ENCODE results near the gene S100A16. TPM values are rescaled to one million over a fixed set of nuclear protein-coding genes. Genes with fewer than 3 reads are reported as not detected.
"Not testable (repeated sequence)": the region's sequence is repeated elsewhere in the genome, so short reads cannot be mapped to it uniquely, and the experiment has no call there.

S100A16 gene
- total RNA-seq, 6 donors from 2014 or later, result 33.5 to 133 (median 55.7) TPM

DNA sequence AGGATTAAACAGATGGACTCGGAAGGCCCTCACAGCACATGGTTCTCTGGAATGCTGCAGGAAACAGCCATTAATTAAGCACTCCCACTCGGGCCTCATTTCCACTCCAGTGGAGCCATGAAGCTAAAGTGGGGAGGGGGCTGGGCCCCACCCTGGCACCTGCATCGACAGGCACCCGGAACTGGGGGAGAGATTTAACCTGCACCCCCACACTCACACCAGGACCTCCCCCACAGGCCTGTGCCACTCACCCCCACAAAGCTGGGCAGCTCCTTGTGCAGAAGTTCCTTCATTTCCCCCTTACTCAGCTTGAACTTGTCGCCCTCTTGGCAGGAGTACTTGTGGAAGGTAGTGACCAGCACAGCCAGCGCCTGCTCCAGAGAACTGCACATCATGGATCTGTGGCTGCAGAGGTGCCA, 49.4 kb downstream of the S100A16 start:
- WGBS, 2 donors, result 73 to 75% methylated on average over 6 of the region's 6 CpGs
- H3K27ac ChIP-seq, result no peak overlapping the region
- no peak overlapping the region for H3K4me3 ChIP-seq
- H3K4me1 ChIP-seq, result peaks cover 35 to 42% (median 39%) of the 10 kb centered on the region in 4 donors
- H3K27me3 ChIP-seq, result no peaks in the 10 kb centered on the region
- DNase-seq (no peak), ATAC-seq (ENCODE audit: low FRiP score in 2 of 2) (no peak)
- no peak for TF ChIP-seq POLR2A (IDR thresholded peaks at IDR 0.05)
- no peak for TF ChIP-seq EP300 (IDR thresholded peaks at IDR 0.05)
- TF ChIP-seq, protein P1, sequence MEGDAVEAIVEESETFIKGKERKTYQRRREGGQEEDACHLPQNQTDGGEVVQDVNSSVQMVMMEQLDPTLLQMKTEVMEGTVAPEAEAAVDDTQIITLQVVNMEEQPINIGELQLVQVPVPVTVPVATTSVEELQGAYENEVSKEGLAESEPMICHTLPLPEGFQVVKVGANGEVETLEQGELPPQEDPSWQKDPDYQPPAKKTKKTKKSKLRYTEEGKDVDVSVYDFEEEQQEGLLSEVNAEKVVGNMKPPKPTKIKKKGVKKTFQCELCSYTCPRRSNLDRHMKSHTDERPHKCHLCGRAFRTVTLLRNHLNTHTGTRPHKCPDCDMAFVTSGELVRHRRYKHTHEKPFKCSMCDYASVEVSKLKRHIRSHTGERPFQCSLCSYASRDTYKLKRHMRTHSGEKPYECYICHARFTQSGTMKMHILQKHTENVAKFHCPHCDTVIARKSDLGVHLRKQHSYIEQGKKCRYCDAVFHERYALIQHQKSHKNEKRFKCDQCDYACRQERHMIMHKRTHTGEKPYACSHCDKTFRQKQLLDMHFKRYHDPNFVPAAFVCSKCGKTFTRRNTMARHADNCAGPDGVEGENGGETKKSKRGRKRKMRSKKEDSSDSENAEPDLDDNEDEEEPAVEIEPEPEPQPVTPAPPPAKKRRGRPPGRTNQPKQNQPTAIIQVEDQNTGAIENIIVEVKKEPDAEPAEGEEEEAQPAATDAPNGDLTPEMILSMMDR (IDR thresholded peaks at IDR 0.05), result no peak
- H3K9me3 ChIP-seq, result no peaks in the 10 kb centered on the region
- no peaks in the 10 kb centered on the region for H3K36me3 ChIP-seq

DNA sequence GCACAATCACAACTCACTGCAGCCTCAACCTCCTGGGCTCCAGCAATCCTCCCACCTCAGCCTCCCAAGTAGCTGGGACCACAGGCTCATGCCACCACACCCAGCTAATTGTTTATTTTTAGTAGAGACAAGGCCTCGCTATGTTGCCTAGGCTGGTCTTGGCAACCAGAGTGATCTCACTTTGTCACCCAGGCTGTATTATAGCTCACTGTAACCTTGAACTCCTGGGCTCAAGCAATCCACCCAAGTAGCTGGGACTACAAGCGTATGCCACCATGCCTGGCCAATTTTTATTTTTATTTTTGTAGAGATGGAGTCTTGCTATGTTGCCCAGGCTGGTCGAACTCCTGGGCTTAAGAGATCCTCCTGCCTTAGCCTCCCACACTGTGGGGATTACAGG, 50.9 kb downstream of the S100A16 start:
- H3K27me3 ChIP-seq; DNase-seq; H3K9me3 ChIP-seq; ATAC-seq (ENCODE audit: low FRiP score in 2 of 2); H3K36me3 ChIP-seq; H3K4me3 ChIP-seq: not testable (repeated sequence)
- peaks cover 21 to 27% (median 25%) of the 10 kb centered on the region in 4 donors for H3K4me1 ChIP-seq
- H3K27ac ChIP-seq, result peak overlapping the region in 1 of 4 donors; percentile 26
- WGBS, 2 donors, result 89 to 91% methylated on average over 3 of the region's 3 CpGs

DNA sequence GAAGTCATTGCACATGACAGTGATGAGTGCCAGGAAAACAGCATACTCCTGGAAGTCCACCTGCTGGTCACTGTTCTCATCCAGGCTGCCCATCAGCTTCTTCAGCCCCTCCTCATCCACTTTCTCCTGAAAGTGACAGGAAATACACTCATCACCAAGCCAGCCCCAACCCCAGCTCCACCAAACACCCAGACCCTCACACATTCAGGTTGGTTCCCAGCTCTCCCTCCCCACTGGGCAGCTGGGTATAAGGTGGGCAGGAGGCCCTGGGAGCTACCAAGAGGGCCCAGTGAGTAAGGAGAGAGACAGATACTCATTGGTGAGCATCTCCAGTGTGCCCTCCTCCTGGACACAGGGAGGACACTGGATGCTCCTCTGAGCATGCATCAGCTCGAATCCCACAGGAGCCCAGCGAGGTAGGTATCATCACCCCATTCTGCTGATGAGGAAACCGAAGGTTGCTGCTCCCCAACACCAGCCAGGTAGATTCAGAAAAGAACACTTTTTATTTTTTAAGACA, 51.4 kb downstream of the S100A16 start:
- TF ChIP-seq EP300 (IDR thresholded peaks at IDR 0.05) (no peak), POLR2AphosphoS5 (IDR thresholded peaks at IDR 0.05) (no peak), POLR2A (IDR thresholded peaks at IDR 0.05) (no peak)
- TF ChIP-seq, protein P1 (IDR thresholded peaks at IDR 0.05), result no peak
- no peaks in the 10 kb centered on the region for H3K27me3 ChIP-seq
- ATAC-seq (ENCODE audit: low FRiP score in 2 of 2), result no peak
- H3K36me3 ChIP-seq, result no peaks in the 10 kb centered on the region
- no peak for DNase-seq
- peak overlapping the region in 2 of 4 donors; percentile 41 to 61 for H3K27ac ChIP-seq
- no peaks in the 10 kb centered on the region for H3K9me3 ChIP-seq
- 92 to 97% methylated on average over 3 of the region's 3 CpGs for WGBS, 2 donors
- peaks cover 16 to 22% (median 20%) of the 10 kb centered on the region in 4 donors for H3K4me1 ChIP-seq
- no peak overlapping the region for H3K4me3 ChIP-seq

GRCh38 chr1:153560771-153561465, 52.0 kb downstream of the S100A16 start:
- TF ChIP-seq POLR2AphosphoS5 (IDR thresholded peaks at IDR 0.05) (no peak), POLR2A (IDR thresholded peaks at IDR 0.05) (no peak), EP300 (IDR thresholded peaks at IDR 0.05) (no peak)
- H3K4me3 ChIP-seq, result no peak overlapping the region
- no peaks in the 10 kb centered on the region for H3K36me3 ChIP-seq
- peak overlapping the region in 1 of 4 donors; percentile 61 for H3K27ac ChIP-seq
- peaks cover 11 to 17% (median 14%) of the 10 kb centered on the region in 4 donors for H3K4me1 ChIP-seq
- H3K9me3 ChIP-seq, result no peaks in the 10 kb centered on the region
- ATAC-seq (ENCODE audit: low FRiP score in 2 of 2) (no peak), DNase-seq (no peak)
- 88 to 90% methylated on average over 10 of the region's 10 CpGs for WGBS, 2 donors
- no peaks in the 10 kb centered on the region for H3K27me3 ChIP-seq

DNA sequence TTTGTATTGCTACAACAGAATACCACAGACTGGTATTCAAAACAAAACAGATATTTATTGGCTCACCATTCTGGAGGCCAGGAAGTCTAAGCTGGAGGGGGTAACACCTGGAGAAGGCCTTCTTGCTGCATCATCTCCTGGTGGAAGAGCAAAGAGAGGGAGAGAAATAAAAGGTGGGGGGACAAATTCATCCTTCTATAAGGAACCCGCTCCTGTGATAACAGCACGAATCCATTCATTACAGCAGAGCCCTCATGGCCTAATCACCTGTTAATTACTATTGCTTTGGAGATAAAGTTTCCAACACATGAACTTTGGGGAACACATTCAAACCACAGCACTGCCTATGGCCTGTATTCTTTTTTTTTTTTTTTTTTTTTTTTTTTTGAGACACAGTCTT, 52.7 kb downstream of the S100A16 start:
- Histone ChIP-seq H3K4me1 (peaks cover 4 to 10% (median 8%) of the 10 kb centered on the region in 4 donors), H3K36me3 (no peaks in the 10 kb centered on the region), H3K9me3 (no peaks in the 10 kb centered on the region), H3K4me3 (no peak overlapping the region), H3K27me3 (no peaks in the 10 kb centered on the region), H3K27ac (no peak overlapping the region)
- no peak for TF ChIP-seq POLR2AphosphoS5 (IDR thresholded peaks at IDR 0.05)
- TF ChIP-seq, protein P1 (IDR thresholded peaks at IDR 0.05), result no peak
- TF ChIP-seq POLR2A (IDR thresholded peaks at IDR 0.05), result no peak
- TF ChIP-seq EP300 (IDR thresholded peaks at IDR 0.05), result no peak
- whole genome bisulfite sequencing, 2 donors, result 95 to 100% methylated on average over 2 of the region's 2 CpGs
- ATAC-seq (ENCODE audit: low FRiP score in 2 of 2), result no peak
- DNase-seq, result no peak

- TF ChIP-seq EP300 (IDR thresholded peaks at IDR 0.05) (no peak), POLR2AphosphoS5 (IDR thresholded peaks at IDR 0.05) (no peak), POLR2A (IDR thresholded peaks at IDR 0.05) (no peak)
- TF ChIP-seq, protein P1 (IDR thresholded peaks at IDR 0.05), result no peak
- no peaks in the 10 kb centered on the region for H3K36me3 ChIP-seq
- no peak for DNase-seq
- no peak overlapping the region for H3K27ac ChIP-seq
- 91 to 97% methylated on average over 3 of the region's 3 CpGs for WGBS, 2 donors
- ATAC-seq (ENCODE audit: low FRiP score in 2 of 2), result no peak
- peaks cover 15 to 19% (median 18%) of the 10 kb centered on the region in 4 donors for H3K4me1 ChIP-seq
- H3K4me3 ChIP-seq, result no peak overlapping the region
- no peaks in the 10 kb centered on the region for H3K9me3 ChIP-seq
- no peaks in the 10 kb centered on the region for H3K27me3 ChIP-seq
Observed at GRCh38 chr1:153557877-153558276, 55.1 kb downstream of the S100A16 start.
